ENCODE data around the gene OPCML.

- TF ChIP-seq EZH2 (IDR thresholded peaks at IDR 0.05; ENCODE audit: low read depth) (no peak), CTCF (conservative IDR thresholded peaks at IDR 0.05) (no peak)
These were observed 520.7 kb downstream of the OPCML start for GRCh38 chr11:133011604-133012003.

Measured in PC-9 (cell line).